ENCODE measurements around the gene BSX.
A peak's percentile ranks its signal among the peaks of the same experiment; 100 is the strongest.

Gene BSX

DNA sequence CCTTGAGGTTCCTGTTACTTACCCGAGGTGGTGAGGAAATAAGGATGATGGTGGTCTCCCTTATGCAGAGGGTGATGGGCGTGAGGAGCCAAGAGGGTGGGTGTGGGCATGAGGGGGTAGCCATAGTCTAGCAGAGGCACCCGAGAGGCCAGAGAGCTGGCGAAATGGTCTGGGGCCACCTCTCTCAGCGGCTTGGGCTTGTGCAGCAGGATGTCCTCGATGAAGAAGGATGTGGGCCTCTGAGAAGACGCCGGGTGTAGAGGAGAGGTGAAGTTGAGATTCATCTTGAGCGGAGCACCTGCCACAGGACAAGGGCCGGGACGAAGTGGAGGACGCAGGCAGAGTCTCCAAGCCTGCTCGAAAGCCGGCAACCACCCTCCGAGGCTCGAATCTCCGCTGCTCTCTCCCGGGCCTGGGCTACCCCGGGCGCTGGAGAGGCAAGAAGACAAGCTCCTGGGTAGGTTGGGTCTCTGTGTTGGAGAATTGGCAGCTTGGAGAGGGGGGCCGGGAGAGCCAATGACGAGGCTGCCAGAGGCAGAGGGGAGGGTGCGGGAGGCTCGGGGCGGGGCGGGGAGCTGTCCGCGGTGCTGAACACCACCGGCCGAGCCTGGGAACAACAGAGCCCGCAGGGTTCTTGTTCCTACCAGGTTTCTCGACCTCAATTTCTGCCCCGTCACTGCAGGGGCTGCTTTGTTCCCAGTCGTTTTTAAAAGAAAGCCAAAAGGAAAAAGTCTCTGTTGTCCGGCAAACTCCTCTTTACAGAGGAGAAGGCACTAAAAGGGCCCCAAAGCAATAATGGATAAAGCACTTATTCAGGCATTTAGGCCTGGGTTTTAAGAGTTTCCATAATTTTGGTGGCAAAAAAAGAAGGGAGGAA lies at the start of gene BSX:
BSX (minus strand) TSS at position 447 of the 877 bp plus-strand sequence; CDS start at position 284, 163 bp downstream.
- DNase-seq (ENCODE audit: low read depth): peak; percentile 13
- TF ChIP-seq CTCF (conservative IDR thresholded peaks at IDR 0.05; ENCODE audit: low read depth, low read length): no peak
- H3K4me3 ChIP-seq (ENCODE audit: low read length): no peak within 1 kb of the TSS

GRCh38 chr11:123030517-123030916 lies 48.9 kb upstream of the BSX start:
- no peak for TF ChIP-seq CTCF (conservative IDR thresholded peaks at IDR 0.05; ENCODE audit: low read depth, low read length)
- H3K4me3 ChIP-seq (ENCODE audit: low read length): no peak overlapping the region
- no peak for DNase-seq (ENCODE audit: low read depth)

DNA sequence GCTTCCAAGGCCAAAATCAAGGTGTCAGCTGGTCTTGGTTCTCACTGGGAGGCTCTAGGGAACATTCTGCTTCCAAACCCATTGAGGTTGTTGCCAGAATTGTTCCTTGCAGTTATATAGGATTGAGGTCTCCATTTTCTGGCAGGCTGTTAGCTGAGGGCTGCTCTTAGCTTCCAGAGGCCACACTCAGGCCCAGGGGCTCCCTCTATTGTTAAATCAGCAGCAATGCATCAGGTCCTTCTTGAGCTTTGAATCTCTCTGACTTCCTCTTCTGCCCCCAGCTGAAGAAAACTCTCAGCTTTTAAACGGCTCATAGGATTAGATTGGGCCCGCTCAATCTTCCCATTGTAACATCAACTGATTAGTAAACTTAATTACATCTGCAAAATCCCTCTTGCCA lies 39.3 kb upstream of the BSX start:
- no peak for DNase-seq (ENCODE audit: low read depth)
- no peak overlapping the region for H3K4me3 ChIP-seq (ENCODE audit: low read length)
- peak; percentile 77 for TF ChIP-seq CTCF (conservative IDR thresholded peaks at IDR 0.05; ENCODE audit: low read depth, low read length)

DNA sequence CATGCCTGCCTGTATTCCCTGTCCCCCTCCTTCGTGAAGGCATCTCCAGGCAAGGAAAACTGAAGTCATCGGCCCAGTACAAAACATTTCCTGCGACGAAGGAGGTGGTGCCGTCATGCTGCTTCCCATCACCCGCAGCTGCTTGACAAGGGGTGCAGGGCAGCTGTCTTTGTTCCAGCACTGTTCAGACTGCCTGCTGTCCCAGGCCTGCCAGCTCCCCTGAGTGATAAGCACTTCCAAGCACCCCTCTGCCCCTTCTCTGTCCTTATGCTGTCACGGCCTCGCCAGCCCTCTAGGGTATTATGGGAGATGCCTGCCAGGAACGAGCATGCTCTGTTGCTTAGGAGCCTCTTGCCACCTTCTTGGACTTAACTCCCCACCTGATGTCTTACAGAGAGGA lies 37.1 kb upstream of the BSX start:
- DNase-seq (ENCODE audit: low read depth): no peak
- H3K4me3 ChIP-seq (ENCODE audit: low read length): no peak overlapping the region
- TF ChIP-seq CTCF (conservative IDR thresholded peaks at IDR 0.05; ENCODE audit: low read depth, low read length): no peak

- TF ChIP-seq CTCF (conservative IDR thresholded peaks at IDR 0.05; ENCODE audit: low read depth, low read length): no peak
- H3K4me3 ChIP-seq (ENCODE audit: low read length): no peak overlapping the region
- DNase-seq (ENCODE audit: low read depth): no peak
Measured at GRCh38 chr11:123011510-123011909, 29.9 kb upstream of the BSX start.

DNA sequence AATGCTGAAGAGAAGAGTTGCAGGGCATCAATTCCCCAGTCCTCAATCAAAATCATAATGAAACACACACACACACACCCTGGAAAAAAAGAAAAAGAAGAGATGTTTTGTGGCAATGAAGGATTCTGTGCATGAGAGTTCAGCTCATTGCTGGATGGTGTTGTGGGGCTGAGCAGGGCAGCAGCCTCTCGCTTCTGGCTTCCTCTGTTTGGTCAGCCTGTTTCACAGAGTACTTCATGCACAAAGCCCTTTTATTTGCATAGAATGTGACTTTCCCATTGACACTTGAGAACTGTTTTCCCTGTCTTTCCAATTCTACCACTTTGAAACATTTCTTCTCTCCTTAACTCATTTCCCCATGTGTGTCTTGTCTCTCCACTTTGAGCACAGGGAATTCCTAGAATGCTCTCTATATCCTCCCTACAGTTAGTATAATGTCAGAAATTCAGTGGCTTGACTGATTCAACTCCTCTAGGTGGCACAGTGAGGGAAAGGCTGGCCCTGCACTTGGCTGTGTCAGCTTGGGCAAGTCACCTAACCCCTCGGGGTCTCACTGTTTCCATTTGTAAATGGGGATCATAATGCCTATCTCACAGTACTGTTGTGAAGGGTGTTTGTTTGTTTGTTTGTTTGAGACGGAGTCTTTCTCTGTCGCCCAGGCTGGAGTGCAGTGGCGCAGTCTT lies 25.4 kb upstream of the BSX start:
- no peak overlapping the region for H3K4me3 ChIP-seq (ENCODE audit: low read length)
- no peak for TF ChIP-seq CTCF (conservative IDR thresholded peaks at IDR 0.05; ENCODE audit: low read depth, low read length)
- no peak for DNase-seq (ENCODE audit: low read depth)

Data from retinal pigment epithelial cell (primary cell).